K562 (cell line): ENCODE data around the gene LPA. TPM values are rescaled to one million over a fixed set of nuclear protein-coding genes. Genes with fewer than 3 reads are reported as not detected.

ENCODE experiments used
- ARID1B ChIP-seq: fragments of 450-650 bp; IDR thresholded peaks from 2 replicates; pipeline ENCODE4 v1.6.1; 2016; ENCODE audit warnings: antibody characterized with exemption, mild to moderate bottlenecking, inconsistent platforms
- CAMTA2 ChIP-seq: fragments of 250-450 bp; sonication (Bioruptor Pico); conservative IDR thresholded peaks from 2 replicates; pipeline ENCODE4 v1.5.1; 2022
- CBFA2T3 ChIP-seq: fragments of 450-650 bp; IDR thresholded peaks from 2 replicates; pipeline ENCODE4 v1.6.1; 2017
- ESRRB ChIP-seq: fragments of 250-450 bp; sonication (Bioruptor Pico); IDR thresholded peaks from 2 replicates; pipeline ENCODE4 v1.5.0; 2020; ENCODE audit warnings: mild to moderate bottlenecking, moderate library complexity, borderline replicate concordance
- NCOR1 ChIP-seq: fragments of 450-650 bp; IDR thresholded peaks from 2 replicates; pipeline ENCODE4 v1.6.1; 2016; ENCODE audit warnings: mild to moderate bottlenecking, moderate library complexity
- NFE2L1 ChIP-seq: fragments of 450-650 bp; IDR thresholded peaks from 2 replicates; pipeline ENCODE4 v1.6.1; 2016; ENCODE audit warnings: missing genetic modification characterization, low read depth, mild to moderate bottlenecking, missing compliant biosample characterization, moderate library complexity, borderline replicate concordance
- NR0B1 ChIP-seq: fragments of 450-650 bp; IDR thresholded peaks from one replicate; pipeline ENCODE4 v1.6.1; 2018; ENCODE audit warnings: mild to moderate bottlenecking, moderate library complexity; ENCODE audit not compliant: partially characterized antibody
- NRF1 ChIP-seq, 2 experiments: fragments of 450-650 bp; IDR thresholded peaks in 1 of 2; conservative IDR thresholded peaks in 1 of 2; 2 replicates each; pipeline ENCODE4 v1.6.1; 2014; ENCODE audit warnings: mild to moderate bottlenecking in 2 of 2
- POLR3G ChIP-seq: IDR thresholded peaks from 2 replicates; pipeline ENCODE4 v1.6.1; 2011; ENCODE audit not compliant: insufficient read length, insufficient replicate concordance; ENCODE audit errors: extremely low read depth
- XRCC5 ChIP-seq: fragments of 200-400 bp; formaldehyde crosslinking; IDR thresholded peaks from 2 replicates; pipeline ENCODE4 v1.6.1; 2017; ENCODE audit warnings: low read depth, mild to moderate bottlenecking, low read length
- ZBTB12 ChIP-seq: fragments of 250-450 bp; sonication (Bioruptor Pico); IDR thresholded peaks from 2 replicates; pipeline ENCODE4 v1.4.0; 2020
- ZBTB40 ChIP-seq, 2 experiments: fragments of 450-650 bp in 1 of 2; sonication (generic) in 1 of 2; formaldehyde crosslinking in 1 of 2; IDR thresholded peaks; 2 replicates each; pipeline versions ENCODE4 v1.7.1 to v1.9.0; 2016 to 2022; ENCODE audit warnings: inconsistent platforms in 1 of 2, mild to moderate bottlenecking in 1 of 2, missing genetic modification reagents in 1 of 2
- ZFPM2 ChIP-seq: fragments of 250-450 bp; sonication (Bioruptor Pico); IDR thresholded peaks from 2 replicates; pipeline ENCODE4 v1.5.1; 2022; ENCODE audit warnings: mild to moderate bottlenecking
- ZNF232 ChIP-seq: sonication (generic); formaldehyde crosslinking; IDR thresholded peaks from 2 replicates; pipeline ENCODE4 v1.8.0; 2022; ENCODE audit warnings: mild to moderate bottlenecking, missing genetic modification reagents
- ZNF639 ChIP-seq, 2 experiments: fragments of 200-800 bp in 1 of 2; sonication (Bioruptor generic) in 1 of 2; sonication (generic) in 1 of 2; formaldehyde crosslinking in 1 of 2; IDR thresholded peaks in 1 of 2; conservative IDR thresholded peaks in 1 of 2; 2 replicates each; pipeline versions ENCODE4 v1.5.0 to v1.6.1; 2016 to 2020; ENCODE audit warnings: missing compliant biosample characterization in 1 of 2, missing genetic modification characterization in 1 of 2, missing genetic modification reagents in 1 of 2
- polyA plus RNA-seq, 8 experiments: library from polyadenylated mRNA; depleted of rRNA in 4 of 8; stranded (reverse) in 5 of 8; unstranded in 3 of 8; fragments of >200 nt; fragmentation: Nextera tagmentation in 2 of 8; fragmentation: Illumina TruSeq in 1 of 8; extraction: Ambion mirVana in 2 of 8; extraction: Trizol in 1 of 8; gene quantifications; 2 replicates each; pipeline versions ENCODE4 v1.2.1 to v1.2.3, GENCODE V29; 2011 to 2014; ENCODE audit warnings: inconsistent platforms in 1 of 8, missing spikeins in 1 of 8
- total RNA-seq, 7 experiments: library from RNA; depleted of rRNA in 6 of 7; stranded (reverse); fragments of >200 nt in 6 of 7; fragmentation: Illumina TruSeq in 2 of 7; extraction: Trizol in 2 of 7; gene quantifications; 2 replicates each; pipeline versions ENCODE4 v1.2.1 to v1.2.3, GENCODE V29; 2011 to 2021; ENCODE audit warnings: low replicate concordance in 1 of 7

Gene LPA
- total and polyA plus RNA-seq, 9 of the 15 experiments (the other 6 are each of a cell fraction or from before 2014, with no cell fraction given), result 0.01 to 0.18 (median 0.07) TPM; not detected in 6

GRCh38 chr6:160510199-160510598, 153.9 kb downstream of the LPA start (continued):
- TF ChIP-seq ZFPM2 (CRISPR knock-in tag), result no peak
- TF ChIP-seq CAMTA2 (CRISPR knock-in tag), result no peak
- 0 out of 4 replicates have a peak, but pooled peaks of 1 of the 2 experiments have one; percentile 47 for TF ChIP-seq ZNF639 (CRISPR knock-in tag; conservative IDR thresholded peaks at IDR 0.05 in 1 of 2, IDR thresholded peaks at IDR 0.05 in 1 of 2)
- TF ChIP-seq ZBTB40 (IDR thresholded peaks at IDR 0.05), result no peak
- no peak for TF ChIP-seq ZBTB40 (CRISPR knock-in tag; IDR thresholded peaks at IDR 0.05)
- peak; percentile 83 for TF ChIP-seq ARID1B
- TF ChIP-seq CBFA2T3, result peak; percentile 73
- no peak for TF ChIP-seq NRF1 (conservative IDR thresholded peaks at IDR 0.05 in 1 of 2, IDR thresholded peaks at IDR 0.05 in 1 of 2)
- TF ChIP-seq ZNF232 (CRISPR knock-in tag), result no peak
- no peak for TF ChIP-seq ZBTB12 (CRISPR knock-in tag)
- TF ChIP-seq NR0B1, result no peak
- peak; percentile 95 for TF ChIP-seq NFE2L1
- 0 out of 2 replicates have a peak, but pooled peaks have one; percentile 35 for TF ChIP-seq NCOR1
- TF ChIP-seq ESRRB, result no peak
- no peak for TF ChIP-seq XRCC5
- TF ChIP-seq POLR3G, result no peak
